IMR-90 (cell line): ENCODE results near the gene KRT7.
"Not testable (repeated sequence)": the region's sequence is repeated elsewhere in the genome, so short reads cannot be mapped to it uniquely, and the experiment has no call there.

Experiments used
- CEBPB ChIP-seq: IDR thresholded peaks from 2 replicates; pipeline ENCODE4 v1.6.1; 2012; ENCODE audit warnings: low read depth, low read length, improper control_type of control experiment
- CHD1 ChIP-seq: IDR thresholded peaks from 2 replicates; pipeline ENCODE4 v1.6.1; 2012; ENCODE audit warnings: low read depth, low read length, improper control_type of control experiment
- CTCF ChIP-seq: conservative IDR thresholded peaks from 2 replicates; pipeline ENCODE4 v1.5.1; 2012; ENCODE audit warnings: mild to moderate bottlenecking, low read depth, low read length, improper control_type of control experiment
- MAFK ChIP-seq: IDR thresholded peaks from 2 replicates; pipeline ENCODE4 v1.6.1; 2012; ENCODE audit warnings: low read depth, low read length, improper control_type of control experiment
- MAZ ChIP-seq: IDR thresholded peaks from 2 replicates; pipeline ENCODE4 v1.6.1; 2012; ENCODE audit warnings: low read depth, mild to moderate bottlenecking, low read length, improper control_type of control experiment, moderate library complexity, borderline replicate concordance
- MXI1 ChIP-seq: IDR thresholded peaks from 2 replicates; pipeline ENCODE4 v1.6.1; 2012; ENCODE audit warnings: low read depth, mild to moderate bottlenecking, low read length, moderate library complexity, borderline replicate concordance
- NFE2L2 ChIP-seq: fragments of 150-350 bp; IDR thresholded peaks from 2 replicates; pipeline ENCODE4 v1.6.1; 2016; ENCODE audit warnings: low read depth, mild to moderate bottlenecking, low read length
- POLR2A ChIP-seq: IDR thresholded peaks from 2 replicates; pipeline ENCODE4 v1.6.1; 2012; ENCODE audit warnings: mild to moderate bottlenecking, low read depth, low read length
- RAD21 ChIP-seq: IDR thresholded peaks from 2 replicates; pipeline ENCODE4 v1.6.1; 2012; ENCODE audit warnings: low read length, improper control_type of control experiment
- RCOR1 ChIP-seq: IDR thresholded peaks from 2 replicates; pipeline ENCODE4 v1.6.1; 2012; ENCODE audit warnings: mild to moderate bottlenecking, low read length, improper control_type of control experiment; ENCODE audit not compliant: insufficient replicate concordance
- RFX5 ChIP-seq: IDR thresholded peaks from 2 replicates; pipeline ENCODE4 v1.8.0; 2012; ENCODE audit warnings: low read depth, mild to moderate bottlenecking, low read length, moderate library complexity
- SMC3 ChIP-seq: fragments of 150-350 bp; IDR thresholded peaks from 2 replicates; pipeline ENCODE4 v1.6.1; 2016; ENCODE audit warnings: low read depth, mild to moderate bottlenecking, antibody characterized with exemption, low read length, moderate library complexity
- USF2 ChIP-seq: fragments of 150-350 bp; IDR thresholded peaks from 2 replicates; pipeline ENCODE4 v1.6.1; 2017; ENCODE audit warnings: mild to moderate bottlenecking, antibody characterized with exemption, low read length, low read depth

- not testable (repeated sequence) for TF ChIP-seq CTCF, MXI1, RFX5, SMC3, RCOR1, MAZ, POLR2A, NFE2L2, MAFK, RAD21, CEBPB, USF2, CHD1
Measured at GRCh38 chr12:52240247-52240646, 7.2 kb downstream of the KRT7 start.
